Activated T-helper 1 cell treated with anti-CD3 and anti-CD28 coated beads, Interleukin-2, amount 50 U/mL, for 16 hours (primary cell): ENCODE results near the gene MTFP1.
"Not testable (repeated sequence)": the region's sequence is repeated elsewhere in the genome, so short reads cannot be mapped to it uniquely, and the experiment has no call there.

ENCODE experiments used
- DNase-seq, 2 donors: peaks; one replicate each; pipeline ENCODE4 v3.0.0-alpha.2; 2020; ENCODE audit warnings: low read depth in 1 of 2, low spot score in 1 of 2

Gene MTFP1

GRCh38 chr22:30452861-30453260, 27.3 kb downstream of the MTFP1 start:
- DNase-seq = no peak

GRCh38 chr22:30453731-30454510, 28.4 kb downstream of the MTFP1 start:
- no peak for DNase-seq

DNA sequence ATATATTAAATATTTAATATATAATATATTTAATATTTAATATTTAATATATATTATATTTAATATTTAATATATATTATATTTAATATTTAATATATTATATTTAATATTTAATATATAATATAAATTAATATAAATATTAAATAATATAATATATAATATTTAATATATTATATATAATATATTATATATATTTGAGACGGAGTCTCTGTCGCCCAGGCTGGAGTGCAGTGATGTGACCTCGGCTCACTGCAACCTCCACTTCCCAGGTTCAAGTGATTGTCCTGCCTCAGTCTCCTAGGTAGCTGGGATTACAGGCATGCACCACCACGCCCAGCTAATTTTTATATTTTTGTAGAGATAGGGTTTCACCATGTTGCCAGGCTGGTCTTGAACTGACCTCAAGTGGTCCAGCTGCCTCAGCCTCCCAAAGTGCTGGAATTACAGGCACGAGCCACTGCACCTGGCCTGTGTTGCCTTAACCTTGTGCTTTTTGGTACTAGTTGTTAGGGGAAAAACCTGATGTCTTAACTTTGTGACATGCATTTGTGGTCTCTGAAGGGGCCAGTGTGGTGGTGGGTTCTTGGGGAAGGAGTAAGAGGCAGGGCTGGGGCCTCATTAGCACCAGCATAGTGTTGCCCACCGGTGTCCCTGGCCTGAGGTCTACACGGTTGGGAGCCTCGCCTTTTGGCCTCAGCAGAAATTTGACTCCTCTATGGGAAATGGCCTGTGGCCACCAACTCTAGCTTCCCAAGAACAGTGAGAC, 29.7 kb downstream of the MTFP1 start:
- DNase-seq = no peak

- DNase-seq = no peak
Measured at GRCh38 chr22:30457981-30458380, 32.4 kb downstream of the MTFP1 start.

GRCh38 chr22:30459181-30460052, 33.8 kb downstream of the MTFP1 start:
- DNase-seq = no peak

DNA sequence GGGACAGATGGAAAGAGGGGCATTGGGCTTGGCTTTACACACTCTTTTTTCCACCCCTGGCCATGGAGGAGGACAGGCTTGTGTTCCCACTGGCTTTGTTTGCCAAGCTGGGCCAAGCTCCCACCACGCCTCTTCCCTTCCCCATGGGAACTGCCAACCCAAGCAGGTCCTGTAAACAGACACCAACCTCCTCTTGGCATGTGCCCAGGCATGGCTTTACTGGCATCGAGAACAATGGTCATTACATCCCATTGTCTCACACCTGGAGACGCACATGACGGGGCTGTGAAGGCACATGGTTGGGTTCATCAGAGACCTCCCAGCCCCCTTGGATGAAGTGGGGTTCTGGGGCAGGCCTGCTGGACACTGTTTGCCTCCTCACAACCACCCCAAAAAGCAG, 34.6 kb downstream of the MTFP1 start:
- no peak for DNase-seq

DNA sequence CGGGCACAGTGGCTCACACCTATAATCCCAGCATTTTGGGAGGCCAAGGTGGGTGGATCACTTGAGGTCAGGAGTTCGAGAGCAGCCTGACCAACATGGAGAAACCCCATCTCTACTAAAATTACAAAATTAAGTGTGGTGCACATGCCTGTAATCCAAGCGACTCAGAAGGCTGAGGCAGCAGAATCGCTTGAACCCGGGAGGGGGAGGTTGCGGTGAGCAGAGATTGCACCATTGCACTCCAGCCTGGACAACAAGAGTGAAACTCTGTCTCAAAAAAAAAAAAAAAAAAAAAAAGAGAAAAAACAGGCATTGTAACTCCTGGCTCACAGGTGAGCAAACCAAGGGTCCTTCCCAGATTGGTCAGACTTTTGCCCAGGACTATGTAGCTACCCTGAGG, 35.0 kb downstream of the MTFP1 start:
- DNase-seq = not testable (repeated sequence)

DNA sequence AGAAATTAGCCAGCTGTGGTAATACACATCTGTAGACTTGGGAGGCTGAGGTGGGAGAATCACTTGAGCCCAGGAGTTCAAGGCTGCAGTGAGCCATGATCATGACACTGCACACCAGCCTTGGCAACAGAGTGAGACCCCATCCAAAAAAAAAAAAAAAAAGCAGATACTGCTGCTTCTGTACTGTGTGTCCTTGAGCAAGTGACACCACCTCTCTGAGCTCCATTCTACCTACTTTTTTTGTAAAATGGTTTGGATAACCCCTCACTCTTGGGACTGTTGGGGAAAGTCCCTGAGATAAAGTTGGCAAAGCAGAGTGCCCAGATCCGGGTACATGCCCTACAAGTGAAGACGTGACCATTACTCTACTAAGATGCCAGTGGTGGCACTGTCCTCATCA, 43.6 kb downstream of the MTFP1 start:
- DNase-seq = no peak

DNA sequence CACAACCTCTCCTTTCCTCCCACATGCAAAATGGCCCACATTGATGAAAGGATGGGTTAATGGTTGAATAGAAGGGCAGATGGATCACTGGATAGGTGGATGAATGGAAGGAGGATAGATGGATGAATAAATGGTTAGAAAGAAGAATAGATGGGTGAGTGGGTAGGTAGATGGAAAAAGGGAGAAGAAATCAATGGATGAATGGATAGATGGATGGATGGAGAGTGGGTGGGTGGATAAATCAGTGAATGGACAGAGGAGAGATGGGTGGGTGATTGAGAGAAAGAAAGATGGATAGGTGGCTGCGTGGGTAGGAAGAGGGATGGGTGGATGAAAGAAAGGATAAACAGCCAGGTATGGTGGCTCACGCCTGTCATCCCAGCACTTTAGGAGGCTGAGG, 45.1 kb downstream of the MTFP1 start:
- DNase-seq = no peak

DNA sequence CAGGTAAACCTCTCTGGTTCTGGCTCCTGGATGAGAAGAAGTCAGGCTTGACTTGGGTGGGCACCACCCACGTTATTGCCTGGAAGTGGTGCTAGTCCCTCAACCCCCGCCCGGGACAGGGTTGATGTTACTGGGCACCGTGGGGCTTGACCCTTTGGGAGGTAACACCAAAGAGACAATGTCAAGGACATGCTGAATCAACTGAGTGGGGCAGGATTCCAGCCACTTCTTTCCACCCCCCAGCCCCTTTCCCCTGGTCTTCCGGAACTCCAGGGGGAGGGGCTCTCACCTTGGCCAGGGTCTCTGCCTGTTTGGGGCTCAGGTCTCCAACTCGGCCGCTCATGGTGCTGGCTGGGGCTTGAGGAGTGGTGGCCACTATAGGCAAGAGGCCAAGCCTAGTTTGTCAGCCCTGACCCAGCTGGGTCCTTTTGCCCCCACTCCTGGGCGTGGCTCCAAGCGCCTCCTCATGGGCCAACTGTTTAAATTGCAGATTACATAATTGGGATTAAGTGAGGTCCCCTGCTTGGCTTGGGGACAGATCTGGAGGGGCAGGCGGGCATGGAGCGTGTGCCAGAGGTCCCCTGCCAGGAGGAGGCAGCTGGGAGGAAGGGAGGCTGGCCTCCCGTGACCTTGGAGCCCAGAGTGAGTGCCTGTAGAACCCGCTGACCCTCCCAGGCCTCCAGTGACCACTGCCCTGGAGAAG, 46.2 kb downstream of the MTFP1 start, which contains the start of gene SEC14L3:
Gene SEC14L3 (minus strand): TSS at position 402 of the 703 bp plus-strand sequence. CDS start 59 bp downstream, at position 343.
- no peak for DNase-seq

DNA sequence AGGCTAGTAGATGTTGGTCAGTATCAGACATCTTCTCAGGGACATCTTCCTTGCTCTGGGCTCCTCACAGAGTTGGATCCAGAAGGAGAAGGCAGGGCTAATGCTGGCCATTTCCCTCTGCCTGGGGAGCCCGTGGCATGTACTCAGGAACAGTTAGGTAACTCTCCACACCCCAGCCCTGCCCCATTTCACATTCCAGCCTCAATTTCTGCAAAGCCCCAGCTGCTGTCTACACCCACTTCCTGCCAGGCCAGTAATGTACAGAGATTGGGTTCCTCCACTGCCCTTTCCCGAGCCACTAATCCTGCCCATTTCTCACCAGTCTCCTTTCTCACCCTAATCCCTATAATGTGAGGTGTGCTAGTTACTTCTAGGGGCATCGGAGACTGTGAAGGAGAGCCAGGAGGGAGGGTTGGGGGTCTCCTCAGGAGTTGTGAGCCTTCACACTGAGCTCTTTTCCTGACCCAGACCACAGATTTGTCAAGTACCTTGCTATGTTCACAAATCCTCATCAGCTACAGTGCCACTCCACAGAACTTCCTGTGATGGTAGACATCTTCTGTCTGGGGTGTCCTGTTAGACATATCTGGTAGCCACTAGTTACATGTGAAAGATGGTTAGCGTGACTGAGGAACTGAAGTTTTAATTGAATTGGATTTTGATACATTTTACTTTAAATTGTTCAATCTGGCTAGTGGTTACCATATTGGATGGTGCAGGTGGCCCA, 47.6 kb downstream of the MTFP1 start:
- DNase-seq = no peak

DNA sequence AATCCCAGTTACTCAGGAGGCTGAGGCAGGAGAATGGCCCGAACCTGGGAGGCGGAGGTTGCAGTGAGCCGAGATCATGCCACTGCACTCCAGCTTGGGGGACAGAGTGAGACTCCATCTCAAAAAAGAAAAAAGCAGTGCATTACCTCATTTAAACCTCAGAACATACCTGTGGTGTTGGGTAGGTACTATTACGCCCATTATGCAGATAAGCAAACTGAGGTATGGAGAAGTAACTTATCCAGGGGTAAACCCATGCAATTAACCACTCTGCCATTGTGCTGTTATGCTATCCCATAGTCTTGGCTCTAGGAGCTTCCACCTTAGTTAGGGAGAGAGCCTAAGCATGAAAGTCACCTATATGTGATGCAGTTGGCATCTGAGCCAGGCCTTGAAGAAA, 48.6 kb downstream of the MTFP1 start:
- DNase-seq = no peak

GRCh38 chr22:30474683-30475424, 49.3 kb downstream of the MTFP1 start:
- DNase-seq = no peak
